ENCODE data around the gene RBM23.
"Not testable (repeated sequence)": the region's sequence is repeated elsewhere in the genome, so short reads cannot be mapped to it uniquely, and the experiment has no call there.

Gene RBM23

GRCh38 chr14:22915886-22916521, 2.9 kb downstream of the RBM23 start:
- no peak for FAIRE-seq

GRCh38 chr14:22914836-22915235, 4.1 kb downstream of the RBM23 start:
- not testable (repeated sequence) for FAIRE-seq

- FAIRE-seq: no peak
Measured at GRCh38 chr14:22910916-22911315, 8.0 kb downstream of the RBM23 start.

GRCh38 chr14:22908601-22909000, 10.3 kb downstream of the RBM23 start:
- FAIRE-seq: no peak

- no peak for FAIRE-seq
Measured at GRCh38 chr14:22907429-22907828, 11.5 kb downstream of the RBM23 start.

GRCh38 chr14:22906073-22906472, 12.9 kb downstream of the RBM23 start:
- FAIRE-seq: no peak

- FAIRE-seq: no peak
Measured at GRCh38 chr14:22905627-22906026, 13.3 kb downstream of the RBM23 start.

GRCh38 chr14:22903742-22904087, 15.2 kb downstream of the RBM23 start:
- no peak for FAIRE-seq

- no peak for FAIRE-seq
Measured at GRCh38 chr14:22901799-22902198, 17.1 kb downstream of the RBM23 start.

- no peak for FAIRE-seq
Measured at GRCh38 chr14:22900081-22900799, 18.7 kb downstream of the RBM23 start.

- no peak for FAIRE-seq
Measured at GRCh38 chr14:22898302-22899090, 20.5 kb downstream of the RBM23 start.

GRCh38 chr14:22897357-22897756, 21.6 kb downstream of the RBM23 start:
- FAIRE-seq: no peak

- no peak for FAIRE-seq
Measured at GRCh38 chr14:22896760-22897159, 22.2 kb downstream of the RBM23 start.

- no peak for FAIRE-seq
Measured at GRCh38 chr14:22896356-22896755, 22.6 kb downstream of the RBM23 start.

GRCh38 chr14:22895402-22895801, 23.5 kb downstream of the RBM23 start:
- no peak for FAIRE-seq

- no peak for FAIRE-seq
Measured at GRCh38 chr14:22893706-22894105, 25.2 kb downstream of the RBM23 start.

- FAIRE-seq: no peak
Measured at GRCh38 chr14:22892488-22892887, 26.5 kb downstream of the RBM23 start.

- FAIRE-seq: no peak
Measured at GRCh38 chr14:22890416-22890815, 28.5 kb downstream of the RBM23 start.

- FAIRE-seq: no peak
Measured at GRCh38 chr14:22888662-22889061, 30.3 kb downstream of the RBM23 start.

GRCh38 chr14:22887990-22888378, 31.0 kb downstream of the RBM23 start:
- FAIRE-seq: no peak

- no peak for FAIRE-seq
Measured at GRCh38 chr14:22887260-22887989, 31.5 kb downstream of the RBM23 start.

- no peak for FAIRE-seq
Measured at GRCh38 chr14:22886500-22887259, 32.3 kb downstream of the RBM23 start.

All from colon (tissue), 2 donors.